COLO668 (cell line): ENCODE data around the gene GNL3.
"Not testable (repeated sequence)": the region's sequence is repeated elsewhere in the genome, so short reads cannot be mapped to it uniquely, and the experiment has no call there.

Source experiments
- DNase-seq: peaks from one replicate; lab custom pipeline; 2025; ENCODE audit not compliant: unreplicated experiment; lab: John Stamatoyannopoulos, UW

Gene GNL3

DNA sequence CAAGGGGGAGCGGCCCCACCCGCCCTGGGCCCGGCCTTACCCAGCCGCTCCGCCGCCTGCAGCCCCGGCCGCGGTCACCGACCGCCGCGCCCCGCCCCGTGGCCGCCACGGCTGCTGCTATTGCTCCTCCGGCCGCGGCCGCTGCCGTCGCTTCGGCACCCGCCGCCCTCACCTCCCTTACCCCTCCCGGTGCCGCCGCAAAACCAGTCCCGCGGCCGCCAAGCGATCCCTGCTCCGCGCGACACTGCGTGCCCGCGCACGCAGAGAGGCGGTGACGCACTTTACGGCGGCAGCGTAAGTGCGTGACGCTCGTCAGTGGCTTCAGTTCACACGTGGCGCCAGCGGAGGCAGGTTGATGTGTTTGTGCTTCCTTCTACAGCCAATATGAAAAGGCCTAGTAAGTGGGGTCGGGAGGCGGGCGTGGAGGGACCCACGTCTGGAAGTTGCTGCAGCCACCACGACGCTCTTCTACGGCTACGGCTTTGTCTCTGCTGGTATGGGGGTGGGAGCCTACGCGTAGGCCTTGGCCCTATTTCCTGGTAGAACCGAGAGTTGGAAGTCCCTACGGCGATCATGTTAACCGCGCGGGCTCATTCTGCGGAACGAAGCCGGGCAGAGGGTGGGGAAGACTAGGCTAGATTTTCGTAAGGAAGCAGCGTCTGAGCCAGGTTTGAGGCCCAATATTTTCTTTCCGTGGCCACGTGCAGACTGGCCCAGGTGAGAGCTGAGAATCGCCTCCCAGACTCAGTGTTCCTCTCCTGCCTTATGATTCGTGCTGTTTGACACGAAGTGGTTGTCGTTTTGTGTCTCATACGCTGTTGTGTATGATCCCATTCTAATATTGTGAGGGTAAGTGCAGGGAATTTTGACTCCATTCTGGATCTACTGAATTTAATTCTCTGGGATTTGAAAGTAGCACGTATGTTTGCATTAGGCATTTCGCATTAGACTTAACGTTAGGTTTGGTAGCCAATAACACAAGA lies at the start of gene GNL3, which contains the start of gene PBRM1:
Gene GNL3, plus strand, starts transcription at position 324 of the 983 bp plus-strand sequence. Its CDS starts 61 bp downstream, at position 385.
Gene PBRM1, minus strand, starts transcription at position 205 of the 983 bp plus-strand sequence.
- DNase-seq = peak; percentile 94

GRCh38 chr3:52636673-52637072 lies 49.2 kb upstream of the GNL3 start:
- no peak for DNase-seq

- no peak for DNase-seq
Measured at GRCh38 chr3:52645549-52645948, 40.3 kb upstream of the GNL3 start.

GRCh38 chr3:52649461-52650210 lies 36.2 kb upstream of the GNL3 start:
- no peak for DNase-seq

GRCh38 chr3:52650439-52650838 lies 35.4 kb upstream of the GNL3 start:
- DNase-seq = no peak

DNA sequence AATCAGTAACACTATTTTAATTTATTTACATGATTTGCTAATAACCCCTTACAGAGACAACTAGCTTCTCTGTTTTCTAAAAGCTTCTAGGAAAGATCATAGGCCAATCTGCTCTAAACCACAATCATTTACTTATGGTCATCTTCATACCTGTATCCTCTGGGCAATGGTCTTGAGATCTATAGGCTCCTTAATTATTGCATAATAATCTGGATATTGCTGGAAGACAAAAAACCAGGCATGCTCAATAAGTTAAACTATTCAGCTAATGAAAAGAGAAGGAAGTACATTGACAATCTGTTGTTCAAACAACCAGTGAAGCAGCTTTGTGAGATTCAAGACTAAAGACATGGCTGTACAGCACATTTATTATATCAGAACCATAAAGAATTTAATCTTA lies 34.2 kb upstream of the GNL3 start:
- DNase-seq = no peak

- DNase-seq = no peak
Measured at GRCh38 chr3:52655895-52656294, 29.9 kb upstream of the GNL3 start.

- DNase-seq = no peak
Measured at GRCh38 chr3:52660046-52660445, 25.8 kb upstream of the GNL3 start.

DNA sequence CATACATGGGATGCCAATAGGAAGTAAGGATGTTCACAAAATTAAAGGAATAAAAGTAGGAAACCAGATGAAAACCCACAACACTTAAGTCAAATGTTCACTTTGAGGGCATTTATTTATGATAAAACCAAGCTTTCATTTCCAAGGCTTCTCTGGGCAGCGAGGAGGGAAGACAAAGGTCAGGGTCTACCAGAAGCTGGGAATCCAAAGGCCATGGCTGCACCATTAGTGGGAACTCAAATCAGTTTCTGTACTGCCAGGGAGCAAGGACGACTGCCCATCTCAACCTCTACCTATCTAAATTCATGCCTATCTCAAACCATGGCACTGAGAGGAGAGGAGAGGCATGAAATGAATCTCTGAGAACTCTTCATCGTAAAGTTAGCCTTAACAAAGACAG lies 22.7 kb upstream of the GNL3 start:
- DNase-seq = no peak

DNA sequence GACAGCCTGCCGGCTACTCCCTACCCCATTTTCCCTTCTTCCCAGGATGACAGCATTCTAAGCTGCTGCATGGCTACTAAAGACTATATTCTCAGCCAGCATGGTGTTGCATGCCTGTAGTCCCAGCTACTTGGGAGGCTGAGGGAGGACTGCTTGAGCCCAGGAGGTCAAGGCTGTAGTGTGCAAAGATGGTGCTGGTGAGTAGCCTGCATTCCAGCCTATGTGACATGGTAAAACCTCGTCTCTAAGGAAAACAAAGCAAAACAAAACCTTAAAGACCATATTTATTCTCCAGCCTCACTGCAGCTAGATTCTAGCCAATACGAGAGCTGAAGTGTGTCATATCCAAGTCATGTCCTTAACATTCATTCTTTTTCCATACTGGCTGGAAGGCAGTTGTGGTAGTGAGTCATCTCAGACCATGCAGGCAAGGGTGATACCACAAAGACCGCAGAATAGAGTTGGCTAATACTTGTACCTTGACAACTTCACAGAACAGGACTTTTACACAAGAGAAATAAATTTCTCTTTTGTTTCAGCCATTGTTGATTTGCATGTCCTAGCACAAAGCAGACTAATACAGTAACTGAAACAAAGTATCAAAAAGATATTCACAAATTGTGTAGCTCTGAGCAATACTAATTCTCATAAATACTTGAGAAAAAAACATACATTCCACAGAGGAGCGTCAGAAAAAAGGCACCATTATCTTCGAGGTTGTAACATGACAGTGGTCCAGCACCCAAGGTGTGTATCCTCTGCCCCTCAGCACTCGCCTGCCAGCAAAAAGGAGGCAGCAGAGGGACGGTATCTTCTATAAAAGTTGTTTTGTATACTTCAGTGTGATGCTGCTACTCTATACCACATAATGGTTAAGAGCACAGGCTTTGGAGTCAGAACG lies 15.0 kb upstream of the GNL3 start:
- DNase-seq = no peak

DNA sequence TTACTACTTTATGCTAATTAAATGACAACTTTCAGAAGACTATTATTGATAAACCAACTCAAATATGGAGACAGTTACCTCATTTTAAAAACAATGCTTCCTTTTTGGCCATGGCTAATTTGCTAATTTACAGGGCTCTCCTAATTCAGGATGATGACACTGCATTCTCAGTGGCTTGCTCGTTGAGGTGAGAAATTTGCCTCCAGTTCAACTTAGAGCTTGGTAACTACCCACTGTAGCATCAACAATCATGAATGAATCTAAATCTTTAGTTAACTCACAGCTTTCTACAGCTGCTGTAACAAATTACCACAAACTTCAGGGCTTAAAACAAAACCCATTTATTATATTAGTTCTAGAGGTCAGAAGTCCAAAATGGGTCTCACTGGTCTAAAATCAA lies 14.2 kb upstream of the GNL3 start:
- no peak for DNase-seq

GRCh38 chr3:52676201-52676600 lies 9.6 kb upstream of the GNL3 start:
- not testable (repeated sequence) for DNase-seq

DNA sequence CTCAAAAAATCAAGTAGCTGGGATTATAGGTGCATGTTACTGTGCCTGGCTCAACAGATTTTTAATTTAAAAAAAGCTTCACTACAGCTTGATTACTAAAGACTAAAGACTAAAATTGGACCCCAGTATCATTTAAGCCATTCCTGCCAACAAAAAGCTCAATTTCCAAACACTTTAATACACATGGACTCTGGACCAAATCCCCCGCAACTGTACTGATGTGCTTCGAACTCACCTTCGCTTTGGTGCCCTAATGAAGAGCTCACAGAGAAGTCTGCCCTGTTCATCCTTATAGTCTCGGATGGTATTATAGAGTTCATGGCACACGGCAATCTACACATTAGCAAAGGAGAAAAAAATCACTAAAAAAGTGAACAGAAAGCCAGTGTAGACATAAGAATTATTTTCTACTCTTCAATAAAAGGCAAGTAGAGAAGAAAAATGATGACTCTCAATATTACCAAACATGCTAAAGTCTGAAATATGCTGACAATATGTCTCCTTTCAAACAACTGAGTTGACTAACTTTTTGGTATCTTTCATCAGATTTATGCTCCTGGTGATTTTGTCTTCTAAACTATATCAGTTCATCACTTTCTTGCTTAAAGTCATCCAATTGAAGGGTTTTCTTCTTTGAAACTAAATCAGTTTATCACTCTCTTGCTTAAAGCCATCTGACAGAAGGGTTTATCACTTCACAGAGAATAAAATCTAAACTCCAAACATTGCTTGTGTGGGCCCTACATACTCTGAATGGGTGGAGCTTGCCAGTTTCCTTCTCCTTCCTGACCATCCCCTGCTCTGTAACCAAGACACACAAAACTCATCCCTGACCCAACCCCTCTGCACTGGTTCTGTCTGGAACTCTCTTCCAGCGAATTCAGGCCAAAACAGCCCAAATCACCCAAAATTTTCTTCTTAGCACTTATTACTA lies 7.3 kb upstream of the GNL3 start:
- no peak for DNase-seq

GRCh38 chr3:52679199-52679538 lies 6.7 kb upstream of the GNL3 start:
- no peak for DNase-seq

DNA sequence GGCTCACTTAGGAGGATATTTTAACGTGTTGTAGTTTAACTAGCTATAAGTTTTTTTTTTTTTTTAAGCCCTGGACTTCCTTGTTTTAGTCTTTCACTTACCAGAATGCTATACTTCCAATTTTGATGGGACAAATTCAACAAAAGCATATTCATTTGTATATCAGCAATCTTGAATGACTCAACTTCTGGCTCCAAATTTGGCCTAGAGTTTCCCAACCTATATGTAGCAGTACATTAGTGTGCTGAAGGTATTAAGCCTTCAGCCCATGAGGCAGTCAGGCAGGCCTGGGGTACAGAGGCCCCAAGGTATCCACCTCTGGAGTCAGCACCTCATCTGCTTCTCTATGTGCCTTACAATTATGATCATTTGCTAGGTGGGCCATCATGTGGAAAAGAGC lies 6.0 kb upstream of the GNL3 start:
- no peak for DNase-seq

- no peak for DNase-seq
Measured at GRCh38 chr3:52681596-52681995, 4.2 kb upstream of the GNL3 start.

DNA sequence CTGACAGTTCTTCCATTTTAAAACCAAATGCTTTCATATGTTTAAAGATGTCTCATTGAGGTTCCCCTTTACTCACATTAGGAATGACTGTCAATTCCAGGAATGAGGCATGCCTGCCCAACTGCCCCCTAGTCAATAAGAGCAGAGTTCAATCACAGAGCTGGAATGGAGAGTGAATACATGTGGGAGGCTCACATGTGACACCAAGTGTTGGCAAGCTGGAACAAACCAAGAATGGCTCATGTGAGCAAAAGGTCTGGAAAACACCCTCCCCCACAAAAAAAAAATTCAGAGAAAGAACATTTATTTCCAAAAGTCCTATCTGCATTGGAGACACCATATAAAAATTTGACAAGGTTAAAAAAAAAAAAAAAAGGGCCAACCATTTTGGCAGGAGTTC lies 3.8 kb upstream of the GNL3 start:
- DNase-seq = no peak

DNA sequence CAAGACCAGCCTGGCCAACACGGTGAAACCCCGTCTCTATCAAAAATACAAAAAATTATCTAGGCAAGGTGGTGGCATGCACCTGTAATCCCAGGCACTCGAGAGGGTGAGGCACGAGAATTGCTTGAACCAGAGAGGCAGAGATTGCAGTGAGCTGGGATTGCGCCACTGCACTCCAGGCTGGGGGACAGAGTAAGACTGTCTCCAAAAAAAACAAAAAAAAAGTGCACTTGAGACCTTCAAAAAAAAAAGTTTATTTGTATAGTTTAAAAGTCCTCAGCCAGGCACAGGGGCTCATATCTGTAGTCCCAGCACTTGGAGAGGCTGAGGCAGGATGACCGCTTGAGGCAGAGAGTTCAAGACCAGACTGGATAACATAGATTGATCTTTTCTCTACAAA lies 2.2 kb upstream of the GNL3 start:
- no peak for DNase-seq

- DNase-seq = no peak
Measured at GRCh38 chr3:52684184-52684583, 1.6 kb upstream of the GNL3 start.

- DNase-seq = peak; percentile 92
Measured at GRCh38 chr3:52685285-52685708, 535 bp upstream of the GNL3 start.
